ENCODE measurements around the gene PPP6R3.

DNA sequence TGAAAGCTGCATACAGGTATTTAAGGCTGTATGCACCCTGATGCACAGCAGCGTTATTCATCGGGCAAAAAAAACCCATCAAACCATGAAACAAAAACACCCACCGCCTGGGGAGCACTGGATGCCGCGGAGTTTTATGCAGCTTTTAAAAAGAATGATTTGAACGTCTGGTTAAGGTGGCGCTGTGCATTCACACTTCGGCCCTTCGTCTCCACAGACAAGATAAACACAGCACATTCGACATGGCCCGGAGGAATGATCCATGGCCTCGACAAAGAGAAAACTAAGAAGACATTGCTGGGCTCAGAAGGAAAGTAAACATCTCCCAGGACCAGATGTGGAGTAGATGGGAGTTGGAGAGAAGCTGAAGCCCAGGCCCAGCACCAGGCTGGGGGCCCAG lies 183.0 kb downstream of the PPP6R3 start:
- TF ChIP-seq, protein P1, sequence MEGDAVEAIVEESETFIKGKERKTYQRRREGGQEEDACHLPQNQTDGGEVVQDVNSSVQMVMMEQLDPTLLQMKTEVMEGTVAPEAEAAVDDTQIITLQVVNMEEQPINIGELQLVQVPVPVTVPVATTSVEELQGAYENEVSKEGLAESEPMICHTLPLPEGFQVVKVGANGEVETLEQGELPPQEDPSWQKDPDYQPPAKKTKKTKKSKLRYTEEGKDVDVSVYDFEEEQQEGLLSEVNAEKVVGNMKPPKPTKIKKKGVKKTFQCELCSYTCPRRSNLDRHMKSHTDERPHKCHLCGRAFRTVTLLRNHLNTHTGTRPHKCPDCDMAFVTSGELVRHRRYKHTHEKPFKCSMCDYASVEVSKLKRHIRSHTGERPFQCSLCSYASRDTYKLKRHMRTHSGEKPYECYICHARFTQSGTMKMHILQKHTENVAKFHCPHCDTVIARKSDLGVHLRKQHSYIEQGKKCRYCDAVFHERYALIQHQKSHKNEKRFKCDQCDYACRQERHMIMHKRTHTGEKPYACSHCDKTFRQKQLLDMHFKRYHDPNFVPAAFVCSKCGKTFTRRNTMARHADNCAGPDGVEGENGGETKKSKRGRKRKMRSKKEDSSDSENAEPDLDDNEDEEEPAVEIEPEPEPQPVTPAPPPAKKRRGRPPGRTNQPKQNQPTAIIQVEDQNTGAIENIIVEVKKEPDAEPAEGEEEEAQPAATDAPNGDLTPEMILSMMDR (IDR thresholded peaks at IDR 0.05) = no peak
- TF ChIP-seq POLR2AphosphoS5 (IDR thresholded peaks at IDR 0.05) (no peak), EP300 (IDR thresholded peaks at IDR 0.05) (no peak)

All from stomach (tissue), 4 donors.